ENCODE results near the gene ECHS1. TPM values are rescaled to one million over a fixed set of nuclear protein-coding genes. Genes with fewer than 3 reads are reported as not detected.

The ECHS1 gene
- total and polyA plus RNA-seq, 9 of the 15 experiments (the other 6 are each of a cell fraction or from before 2014, with no cell fraction given), result 16.6 to 100 (median 68.1) TPM

DNA sequence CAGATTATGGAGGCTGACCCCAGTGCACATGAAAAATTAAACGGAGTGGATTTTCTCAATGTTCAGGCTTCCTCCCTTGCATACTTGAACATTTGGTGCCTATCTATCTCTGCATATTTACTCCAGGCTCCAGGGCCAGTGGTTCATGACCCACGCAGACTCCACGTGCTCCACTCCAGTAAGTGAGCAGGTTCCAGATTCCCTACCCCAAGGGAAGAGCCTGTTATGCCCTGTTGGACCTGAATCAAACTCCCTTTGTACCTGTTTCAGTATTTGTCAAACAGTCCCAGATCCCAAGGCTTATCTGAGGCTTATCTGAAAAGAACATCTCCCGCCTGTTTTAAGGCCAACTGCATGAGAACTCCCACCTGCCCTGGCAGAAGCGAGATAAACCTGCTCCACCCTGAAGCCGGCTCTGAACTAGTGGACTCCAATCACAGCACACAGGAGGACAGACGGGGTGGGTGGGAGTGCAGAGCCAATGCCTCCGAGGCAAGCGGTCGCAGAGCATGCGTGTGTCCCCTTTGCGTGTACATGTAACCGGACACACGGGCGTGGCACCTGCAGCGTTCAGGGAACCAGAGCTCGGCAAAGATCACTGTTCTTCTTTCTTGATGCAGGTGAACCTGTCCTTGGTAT, 13.1 kb downstream of the ECHS1 start (continued):
- TF ChIP-seq, protein P1, sequence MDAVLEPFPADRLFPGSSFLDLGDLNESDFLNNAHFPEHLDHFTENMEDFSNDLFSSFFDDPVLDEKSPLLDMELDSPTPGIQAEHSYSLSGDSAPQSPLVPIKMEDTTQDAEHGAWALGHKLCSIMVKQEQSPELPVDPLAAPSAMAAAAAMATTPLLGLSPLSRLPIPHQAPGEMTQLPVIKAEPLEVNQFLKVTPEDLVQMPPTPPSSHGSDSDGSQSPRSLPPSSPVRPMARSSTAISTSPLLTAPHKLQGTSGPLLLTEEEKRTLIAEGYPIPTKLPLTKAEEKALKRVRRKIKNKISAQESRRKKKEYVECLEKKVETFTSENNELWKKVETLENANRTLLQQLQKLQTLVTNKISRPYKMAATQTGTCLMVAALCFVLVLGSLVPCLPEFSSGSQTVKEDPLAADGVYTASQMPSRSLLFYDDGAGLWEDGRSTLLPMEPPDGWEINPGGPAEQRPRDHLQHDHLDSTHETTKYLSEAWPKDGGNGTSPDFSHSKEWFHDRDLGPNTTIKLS (IDR thresholded peaks at IDR 0.05; ENCODE audit: borderline replicate concordance, low read depth), result 0 out of 2 replicates have a peak, but pooled peaks have one; percentile 27
- TF ChIP-seq CSDE1 (IDR thresholded peaks at IDR 0.05) (no peak), FOXK1 (CRISPR knock-in tag; IDR thresholded peaks at IDR 0.05; ENCODE audit: borderline replicate concordance) (0 out of 2 replicates have a peak, but pooled peaks have one; percentile 56), ATF7 (IDR thresholded peaks at IDR 0.05) (no peak), GATA2 (CRISPR knock-in tag; IDR thresholded peaks at IDR 0.05) (peak; percentile 75), HDAC2 (IDR thresholded peaks at IDR 0.05) (no peak; the same call in none of the 2 replicates), NCOR1 (IDR thresholded peaks at IDR 0.05) (peak; percentile 68), FOXK2 (conservative IDR thresholded peaks at IDR 0.05 in 1 of 2, IDR thresholded peaks at IDR 0.05 in 1 of 2; ENCODE audit: low read depth in 2 of 2) (0 out of 4 replicates have a peak, but pooled peaks of 1 of the 2 experiments have one; percentile 25), HMG20A (CRISPR knock-in tag; conservative IDR thresholded peaks at IDR 0.05) (no peak), RFX1 (IDR thresholded peaks at IDR 0.05) (no peak), CBX3 (IDR thresholded peaks at IDR 0.05; ENCODE audit: borderline replicate concordance in 1 of 2, low read length in 2 of 2) (peak in 1 of 2 experiments; percentile 49; a peak in 1 of 3 replicates), KDM4B (IDR thresholded peaks at IDR 0.05; ENCODE audit: borderline replicate concordance in 2 of 2, low read depth in 1 of 2) (no peak), ZNF589 (CRISPR knock-in tag; IDR thresholded peaks at IDR 0.05; ENCODE audit: low read depth) (no peak), NFATC3 (IDR thresholded peaks at IDR 0.05) (no peak), NFE2 (IDR thresholded peaks at IDR 0.05; ENCODE audit: low read depth) (no peak), E2F3 (CRISPR knock-in tag; IDR thresholded peaks at IDR 0.05) (peak; percentile 89), HDAC6 (IDR thresholded peaks at IDR 0.05; ENCODE audit: low read depth, low read length) (no peak), ZNF444 (CRISPR knock-in tag; IDR thresholded peaks at IDR 0.05) (no peak), TAF1 (IDR thresholded peaks at IDR 0.05; ENCODE audit: control insufficient read depth, extremely low read depth, insufficient read depth, low read length, severe bottlenecking) (no peak), U2AF1 (optimal IDR thresholded peaks at IDR 0.05; ENCODE audit: low read depth, low read length) (no peak)
- TF ChIP-seq, protein P2, sequence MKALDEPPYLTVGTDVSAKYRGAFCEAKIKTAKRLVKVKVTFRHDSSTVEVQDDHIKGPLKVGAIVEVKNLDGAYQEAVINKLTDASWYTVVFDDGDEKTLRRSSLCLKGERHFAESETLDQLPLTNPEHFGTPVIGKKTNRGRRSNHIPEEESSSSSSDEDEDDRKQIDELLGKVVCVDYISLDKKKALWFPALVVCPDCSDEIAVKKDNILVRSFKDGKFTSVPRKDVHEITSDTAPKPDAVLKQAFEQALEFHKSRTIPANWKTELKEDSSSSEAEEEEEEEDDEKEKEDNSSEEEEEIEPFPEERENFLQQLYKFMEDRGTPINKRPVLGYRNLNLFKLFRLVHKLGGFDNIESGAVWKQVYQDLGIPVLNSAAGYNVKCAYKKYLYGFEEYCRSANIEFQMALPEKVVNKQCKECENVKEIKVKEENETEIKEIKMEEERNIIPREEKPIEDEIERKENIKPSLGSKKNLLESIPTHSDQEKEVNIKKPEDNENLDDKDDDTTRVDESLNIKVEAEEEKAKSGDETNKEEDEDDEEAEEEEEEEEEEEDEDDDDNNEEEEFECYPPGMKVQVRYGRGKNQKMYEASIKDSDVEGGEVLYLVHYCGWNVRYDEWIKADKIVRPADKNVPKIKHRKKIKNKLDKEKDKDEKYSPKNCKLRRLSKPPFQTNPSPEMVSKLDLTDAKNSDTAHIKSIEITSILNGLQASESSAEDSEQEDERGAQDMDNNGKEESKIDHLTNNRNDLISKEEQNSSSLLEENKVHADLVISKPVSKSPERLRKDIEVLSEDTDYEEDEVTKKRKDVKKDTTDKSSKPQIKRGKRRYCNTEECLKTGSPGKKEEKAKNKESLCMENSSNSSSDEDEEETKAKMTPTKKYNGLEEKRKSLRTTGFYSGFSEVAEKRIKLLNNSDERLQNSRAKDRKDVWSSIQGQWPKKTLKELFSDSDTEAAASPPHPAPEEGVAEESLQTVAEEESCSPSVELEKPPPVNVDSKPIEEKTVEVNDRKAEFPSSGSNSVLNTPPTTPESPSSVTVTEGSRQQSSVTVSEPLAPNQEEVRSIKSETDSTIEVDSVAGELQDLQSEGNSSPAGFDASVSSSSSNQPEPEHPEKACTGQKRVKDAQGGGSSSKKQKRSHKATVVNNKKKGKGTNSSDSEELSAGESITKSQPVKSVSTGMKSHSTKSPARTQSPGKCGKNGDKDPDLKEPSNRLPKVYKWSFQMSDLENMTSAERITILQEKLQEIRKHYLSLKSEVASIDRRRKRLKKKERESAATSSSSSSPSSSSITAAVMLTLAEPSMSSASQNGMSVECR (CRISPR knock-in tag; IDR thresholded peaks at IDR 0.05), result no peak
- TF ChIP-seq, protein P3, sequence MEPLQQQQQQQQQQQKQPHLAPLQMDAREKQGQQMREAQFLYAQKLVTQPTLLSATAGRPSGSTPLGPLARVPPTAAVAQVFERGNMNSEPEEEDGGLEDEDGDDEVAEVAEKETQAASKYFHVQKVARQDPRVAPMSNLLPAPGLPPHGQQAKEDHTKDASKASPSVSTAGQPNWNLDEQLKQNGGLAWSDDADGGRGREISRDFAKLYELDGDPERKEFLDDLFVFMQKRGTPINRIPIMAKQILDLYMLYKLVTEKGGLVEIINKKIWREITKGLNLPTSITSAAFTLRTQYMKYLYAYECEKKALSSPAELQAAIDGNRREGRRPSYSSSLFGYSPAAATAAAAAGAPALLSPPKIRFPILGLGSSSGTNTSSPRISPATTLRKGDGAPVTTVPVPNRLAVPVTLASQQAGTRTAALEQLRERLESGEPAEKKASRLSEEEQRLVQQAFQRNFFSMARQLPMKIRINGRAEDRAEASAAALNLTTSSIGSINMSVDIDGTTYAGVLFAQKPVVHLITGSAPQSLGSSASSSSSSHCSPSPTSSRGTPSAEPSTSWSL (CRISPR knock-in tag; IDR thresholded peaks at IDR 0.05; ENCODE audit: borderline replicate concordance), result no peak
